NCI-H1417 treated with DMSO at 0.1 percent for 48 hours (cell line): ENCODE data around the gene KAT14.
"Not testable (repeated sequence)": the region's sequence is repeated elsewhere in the genome, so short reads cannot be mapped to it uniquely, and the experiment has no call there.

ENCODE experiments used
- DNase-seq: peaks from one replicate; lab custom pipeline; 2025; lab: John Stamatoyannopoulos, UW

Gene KAT14

DNA sequence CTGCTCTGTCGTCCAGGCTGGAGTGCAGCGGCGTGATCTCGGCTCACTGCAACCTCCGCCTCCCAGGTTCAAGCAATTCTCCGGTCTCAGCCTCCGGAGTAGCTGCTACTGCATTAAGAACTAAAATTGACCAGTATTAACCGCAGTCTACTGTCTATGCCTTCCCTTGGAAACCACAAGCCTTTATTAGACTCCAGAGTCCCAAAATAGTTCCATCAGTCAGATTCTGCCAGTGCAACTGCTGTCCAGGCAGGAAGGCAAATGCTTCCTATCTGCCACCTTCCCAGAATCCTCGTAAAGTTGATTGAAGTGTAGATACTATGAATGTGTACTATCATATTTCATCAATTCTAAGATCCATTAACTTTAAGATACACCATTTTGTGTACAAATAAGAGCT lies 16.7 kb downstream of the KAT14 start:
- no peak for DNase-seq

DNA sequence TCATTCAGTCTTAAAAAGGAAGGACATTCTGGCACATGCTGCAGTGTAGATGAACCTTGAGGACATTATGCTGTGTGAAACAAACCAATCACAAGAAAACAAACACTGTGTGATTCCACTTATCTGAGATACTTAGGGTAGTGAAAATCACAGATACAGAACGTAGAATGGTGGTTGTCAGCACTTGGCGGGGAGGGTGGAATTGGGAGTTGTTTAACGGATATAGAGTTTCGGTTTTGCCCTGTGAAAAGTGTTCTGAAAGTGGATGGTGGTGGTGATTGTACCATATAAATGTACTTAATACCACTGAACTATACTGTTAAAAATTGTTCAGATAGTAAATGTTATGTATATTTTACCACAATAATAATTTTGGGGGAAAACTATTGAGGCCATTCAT lies 18.4 kb downstream of the KAT14 start:
- DNase-seq: no peak

DNA sequence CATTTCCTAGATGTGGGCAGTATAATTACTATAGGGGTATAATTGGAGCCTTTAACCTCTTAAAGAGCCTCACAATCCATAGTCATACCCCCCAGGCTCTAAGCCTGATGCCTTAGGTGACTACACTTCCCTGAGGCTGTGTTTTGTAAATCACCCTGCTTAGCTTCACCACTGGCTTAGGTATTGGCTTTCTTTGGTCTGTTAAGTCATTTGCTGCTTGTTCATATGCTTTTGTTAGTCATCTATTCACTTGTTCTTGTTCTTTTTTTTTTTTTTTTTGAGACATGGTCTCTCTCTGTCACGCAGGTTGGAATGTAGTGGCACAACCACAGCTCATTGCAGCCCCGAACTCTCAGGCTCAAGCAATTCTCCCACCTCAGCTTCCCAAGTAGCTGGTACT lies 26.7 kb downstream of the KAT14 start:
- DNase-seq: no peak

DNA sequence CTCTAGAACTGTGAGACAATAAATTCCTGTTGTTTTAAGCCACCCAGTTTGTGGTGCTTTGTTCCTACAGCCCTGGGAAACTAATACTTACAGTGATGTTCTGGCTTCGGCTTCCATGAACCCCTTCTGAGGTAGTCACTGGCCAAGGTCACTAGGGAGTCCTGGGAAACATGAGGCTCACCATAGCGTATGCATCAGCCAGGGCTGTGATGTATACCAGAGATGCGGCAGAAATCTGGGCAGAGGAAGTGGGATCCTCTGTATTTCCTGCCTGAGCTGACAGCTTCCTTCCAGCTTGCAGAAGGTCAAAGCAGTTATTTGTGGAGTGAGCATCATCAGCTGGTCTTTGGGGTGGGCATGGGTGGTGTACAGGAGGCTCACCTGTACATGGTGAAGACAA lies 27.9 kb downstream of the KAT14 start:
- DNase-seq: no peak

DNA sequence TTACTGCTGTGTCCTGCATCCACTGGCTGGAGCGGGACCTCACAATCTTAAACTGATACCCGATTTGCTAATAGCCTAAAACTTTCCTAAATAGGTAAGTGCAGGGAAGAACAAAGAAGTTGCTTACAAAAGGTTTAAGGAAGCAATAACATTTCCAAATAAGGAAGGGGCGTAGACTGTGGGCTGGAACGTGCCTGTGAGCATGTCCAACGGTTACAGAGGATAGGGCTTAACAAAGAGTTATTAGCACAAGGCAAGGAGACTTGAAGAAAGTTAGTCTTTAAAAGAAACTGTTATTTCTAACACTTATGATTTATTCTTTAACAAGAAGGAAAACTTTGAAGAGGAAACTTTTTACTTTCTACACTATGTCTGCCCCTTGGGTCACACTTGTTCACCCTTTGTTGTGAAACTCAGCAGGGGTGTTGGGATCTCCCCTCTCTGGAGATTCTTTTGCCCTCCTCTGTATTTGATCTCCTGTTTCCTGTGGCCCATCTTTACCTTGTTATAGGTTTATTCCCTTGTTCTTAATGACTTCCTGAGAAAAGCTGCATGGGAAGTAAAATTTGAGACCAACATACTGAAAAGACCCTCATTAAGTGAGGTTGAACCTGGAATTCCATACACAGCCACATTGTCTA lies 28.7 kb downstream of the KAT14 start:
- DNase-seq: no peak

DNA sequence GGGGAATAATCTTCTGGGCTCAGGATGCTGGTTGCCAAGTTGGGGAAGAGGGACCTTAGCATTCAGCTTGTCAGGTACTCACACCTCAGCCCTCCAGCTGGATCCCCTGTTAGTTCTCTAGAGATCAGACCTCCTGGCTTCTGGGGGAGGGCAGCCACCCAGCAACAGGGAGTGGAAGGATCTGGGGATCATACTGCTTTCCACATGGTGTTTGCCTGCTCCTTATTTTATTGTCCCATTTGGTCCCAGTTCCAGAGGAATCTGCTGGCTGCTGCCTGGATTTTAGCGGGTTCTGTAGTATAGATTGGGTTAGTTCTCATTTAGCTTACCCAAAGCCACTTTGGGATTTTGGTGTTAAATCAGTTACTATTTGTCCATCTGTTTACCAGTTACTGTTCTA lies 29.3 kb downstream of the KAT14 start:
- DNase-seq: no peak

DNA sequence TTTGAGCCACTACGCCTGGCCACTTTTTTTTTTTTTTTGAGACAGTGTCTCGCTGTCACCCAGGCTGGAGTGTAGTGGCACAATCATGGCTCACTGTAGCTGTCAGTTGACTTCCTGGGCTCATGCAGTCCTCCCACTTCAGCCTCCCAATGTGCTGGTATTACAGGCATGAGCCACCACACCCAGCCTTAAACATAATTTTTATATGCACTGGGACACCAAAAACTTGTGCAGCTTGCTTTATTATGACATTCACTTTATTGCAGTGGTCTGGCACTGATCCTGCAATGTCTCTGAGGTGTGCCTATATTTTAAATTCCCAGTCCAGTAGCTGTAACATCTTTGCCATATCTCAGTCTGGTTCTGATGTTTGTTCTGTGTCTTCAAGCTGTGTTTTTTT lies 34.7 kb downstream of the KAT14 start:
- DNase-seq: no peak

DNA sequence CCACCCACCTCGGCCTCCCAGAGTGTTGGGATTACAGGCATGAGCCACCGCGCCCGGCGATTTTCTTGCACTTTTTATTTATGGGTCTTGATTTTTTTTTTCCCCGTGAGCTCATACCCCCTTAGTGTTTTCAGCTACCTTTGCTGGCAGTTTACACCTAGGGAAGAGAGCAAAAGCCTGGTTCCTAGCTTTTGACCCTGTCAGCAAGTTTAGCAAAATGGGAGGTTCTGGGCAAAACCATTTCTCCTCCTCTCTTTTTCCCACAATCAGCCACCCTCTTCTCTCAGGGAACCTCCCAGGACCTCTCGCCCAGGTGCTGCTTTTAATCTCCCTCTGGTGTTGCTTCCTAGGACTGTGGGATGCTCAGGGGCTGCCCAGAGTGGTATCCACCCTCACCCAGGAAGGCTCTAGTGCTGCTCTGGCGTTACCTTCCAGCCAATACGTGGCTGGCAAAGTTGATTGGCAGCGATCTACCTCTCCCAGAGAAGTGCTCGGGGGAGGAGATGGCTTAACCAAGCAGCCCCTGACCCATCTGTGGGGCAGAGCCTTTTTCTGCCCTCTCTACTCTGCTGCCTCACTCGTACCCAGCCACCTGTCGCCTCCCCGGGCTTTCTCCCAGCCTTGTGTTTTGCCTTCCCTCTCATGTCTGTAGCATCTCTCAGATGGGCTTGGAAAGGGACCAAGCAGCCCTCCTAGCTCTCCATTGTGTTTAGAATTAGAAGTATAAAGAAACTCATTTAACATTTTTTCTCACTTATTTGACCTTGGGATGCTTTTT lies 37.4 kb downstream of the KAT14 start:
- DNase-seq: no peak

DNA sequence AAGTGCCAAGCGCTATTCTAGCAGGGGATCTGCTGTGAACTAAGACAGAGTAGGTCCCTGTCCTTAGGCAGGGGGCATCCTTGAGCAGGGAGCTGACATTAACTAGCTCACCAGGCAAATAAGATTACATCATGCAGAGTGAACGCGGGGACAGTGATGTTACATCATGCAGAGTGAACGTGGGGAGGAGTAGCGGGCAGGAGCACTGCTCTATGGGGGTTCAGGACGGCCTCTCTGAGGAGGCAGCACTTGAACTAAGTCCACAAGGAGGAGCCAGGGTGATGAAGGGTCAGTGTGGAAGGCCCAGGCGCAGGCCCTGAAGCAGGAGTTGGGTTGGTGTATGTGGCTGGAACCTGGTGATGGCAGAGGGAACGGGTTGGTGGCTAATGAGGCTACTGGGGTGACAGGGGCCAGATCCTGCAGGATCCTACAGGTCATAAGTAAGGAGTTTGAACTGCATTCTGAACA lies 38.7 kb downstream of the KAT14 start:
- no peak for DNase-seq

DNA sequence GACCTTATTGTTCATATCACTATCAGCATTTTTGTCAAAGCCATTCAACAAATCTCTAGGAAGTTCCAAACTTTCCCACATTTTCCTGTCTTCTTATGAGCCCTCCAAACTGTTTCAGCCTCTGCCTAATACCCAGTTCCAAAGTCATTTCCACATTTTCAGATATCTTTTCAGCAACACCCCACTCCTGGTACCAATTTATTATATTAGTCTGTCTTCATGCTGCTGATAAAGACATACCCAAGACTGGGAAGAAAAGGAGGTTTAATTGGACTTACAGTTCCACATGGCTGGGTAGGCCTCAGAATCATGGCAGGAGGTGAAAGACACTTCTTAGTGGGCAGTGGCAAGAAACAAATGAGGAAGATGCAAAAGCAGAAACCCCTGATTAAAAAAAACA lies 42.7 kb downstream of the KAT14 start:
- DNase-seq: not testable (repeated sequence)

DNA sequence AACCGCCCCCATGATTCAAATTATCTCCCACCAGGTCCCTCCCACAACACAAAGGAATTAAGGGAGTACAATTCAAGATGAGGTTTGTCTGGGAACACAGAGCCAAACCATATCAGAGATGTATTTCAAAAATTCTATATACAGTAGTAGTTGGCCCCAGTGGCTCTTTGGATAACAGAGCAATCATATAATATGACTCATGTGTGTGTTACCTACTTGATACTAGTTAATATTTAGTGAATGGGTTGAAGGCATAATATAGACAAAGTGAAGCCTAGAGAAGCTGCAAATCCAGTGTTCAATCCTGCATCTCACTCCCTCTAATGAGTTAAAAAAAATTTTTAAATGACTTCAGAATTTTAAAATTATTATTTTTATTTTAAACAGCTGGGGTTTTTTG lies 43.2 kb downstream of the KAT14 start:
- no peak for DNase-seq

DNA sequence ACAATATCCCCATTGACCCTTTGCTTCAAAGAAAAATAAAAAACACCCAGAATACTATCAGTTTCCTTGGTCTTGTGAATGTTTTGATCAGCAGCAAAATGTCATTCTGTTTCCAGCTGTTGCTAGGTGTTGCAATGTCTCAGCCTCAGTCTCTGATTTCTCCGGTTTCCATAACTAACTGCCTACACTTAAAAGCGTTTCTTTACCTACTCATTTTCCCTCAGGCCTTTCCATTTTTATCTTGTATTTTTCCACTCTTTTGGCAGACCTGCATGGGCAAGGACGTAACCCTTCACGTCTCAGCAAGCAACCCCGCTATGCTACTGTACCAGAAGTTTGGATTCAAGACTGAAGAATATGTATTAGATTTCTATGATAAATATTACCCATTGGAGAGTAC lies 49.4 kb downstream of the KAT14 start:
- no peak for DNase-seq

DNA sequence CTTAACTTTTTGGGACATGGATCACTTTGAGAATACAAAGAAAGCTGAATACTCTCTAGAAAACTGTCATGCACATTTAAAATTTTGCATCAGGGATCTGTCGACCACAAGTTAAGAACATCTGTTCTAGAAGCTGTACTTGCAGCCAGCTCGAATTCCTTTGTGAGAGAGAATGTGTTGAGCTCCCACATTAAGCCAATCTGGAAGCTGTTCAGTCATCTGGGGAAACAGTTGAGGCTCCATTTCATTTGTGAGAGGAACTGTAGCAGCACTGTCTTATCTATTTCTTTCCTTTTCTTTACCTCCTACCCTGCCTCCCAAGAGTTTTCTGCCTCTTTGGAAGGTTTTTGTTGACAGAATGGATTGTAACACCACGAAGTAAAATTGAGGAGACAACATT lies 50.8 kb downstream of the KAT14 start:
- no peak for DNase-seq

DNA sequence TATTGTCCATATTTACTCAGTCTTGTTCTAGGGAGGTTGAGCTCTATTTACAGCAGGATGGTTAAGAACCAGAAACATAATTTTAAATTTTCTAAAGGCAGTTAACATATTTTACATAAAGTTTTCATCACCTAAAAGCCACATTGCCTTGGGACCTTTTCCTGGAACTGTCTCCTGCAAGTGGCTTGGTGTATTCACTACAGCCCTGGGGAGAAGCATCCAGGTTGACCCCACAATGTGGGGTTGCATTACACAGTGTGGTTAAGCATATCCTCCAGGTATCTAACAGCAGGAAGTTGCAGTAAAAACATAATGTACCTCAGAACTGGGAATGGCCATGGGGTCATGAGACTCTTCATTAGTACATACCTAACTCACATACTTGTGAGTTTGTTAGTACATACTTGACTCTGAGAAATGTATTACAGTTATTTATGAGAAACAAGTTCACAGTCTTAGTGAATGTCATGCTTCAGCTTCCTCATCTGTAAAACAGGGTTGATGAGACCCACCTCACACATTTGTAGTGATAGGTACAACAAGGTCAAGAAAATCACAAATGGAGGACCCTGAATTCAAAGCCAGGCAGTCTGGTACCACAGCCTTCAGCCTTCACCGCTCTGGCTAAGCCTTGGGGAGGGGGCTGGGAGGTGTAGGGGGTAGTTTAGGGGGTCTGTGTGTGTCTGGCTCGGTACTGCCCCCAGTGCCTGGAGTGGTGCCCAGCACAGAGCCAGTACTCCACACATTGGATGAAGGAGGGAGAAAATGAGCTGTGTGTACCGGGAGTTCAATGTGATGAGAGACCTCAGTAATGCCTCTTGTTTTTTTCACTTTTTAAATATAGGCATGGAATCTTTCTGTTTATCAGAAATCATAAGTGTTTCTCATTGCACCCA lies 52.9 kb downstream of the KAT14 start:
- DNase-seq: no peak

DNA sequence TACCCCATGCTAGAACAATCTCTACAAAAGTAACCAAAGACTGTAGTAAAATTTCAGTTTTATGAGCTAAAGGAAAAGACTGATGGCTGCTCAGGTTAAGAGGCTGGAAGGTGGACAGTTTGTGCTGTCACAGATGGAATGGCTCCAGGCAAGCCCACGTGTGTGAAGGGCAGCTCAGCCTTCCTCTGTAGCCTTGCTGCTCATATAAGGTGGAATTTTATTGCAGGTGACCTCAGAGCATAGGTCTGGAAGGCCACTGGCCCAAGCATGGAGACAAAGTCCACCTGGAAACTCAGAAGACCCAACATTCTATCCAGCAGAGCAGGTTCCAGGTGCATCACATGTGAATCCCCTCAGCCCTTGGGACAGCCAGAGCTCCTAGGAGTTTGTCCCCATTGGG lies 53.6 kb downstream of the KAT14 start:
- DNase-seq: no peak

DNA sequence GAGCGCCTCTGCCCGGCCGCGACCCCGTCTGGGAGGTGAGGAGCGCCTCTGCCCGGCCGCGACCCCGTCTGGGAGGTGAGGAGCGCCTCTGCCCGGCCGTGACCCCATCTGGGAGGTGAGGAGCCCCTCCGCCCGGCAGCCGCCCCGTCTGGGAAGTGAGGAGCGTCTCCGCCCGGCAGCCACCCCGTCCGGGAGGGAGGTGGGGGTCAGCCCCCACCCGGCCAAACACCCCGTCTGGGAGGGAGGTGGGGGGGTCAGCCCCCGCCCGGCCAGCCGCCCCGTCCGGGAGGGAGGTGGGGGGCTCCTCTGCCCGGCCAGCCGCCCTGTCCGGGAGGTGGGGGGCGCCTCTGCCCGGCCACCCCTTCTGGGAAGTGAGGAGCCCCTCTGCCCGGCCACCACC lies 56.8 kb downstream of the KAT14 start:
- not testable (repeated sequence) for DNase-seq

DNA sequence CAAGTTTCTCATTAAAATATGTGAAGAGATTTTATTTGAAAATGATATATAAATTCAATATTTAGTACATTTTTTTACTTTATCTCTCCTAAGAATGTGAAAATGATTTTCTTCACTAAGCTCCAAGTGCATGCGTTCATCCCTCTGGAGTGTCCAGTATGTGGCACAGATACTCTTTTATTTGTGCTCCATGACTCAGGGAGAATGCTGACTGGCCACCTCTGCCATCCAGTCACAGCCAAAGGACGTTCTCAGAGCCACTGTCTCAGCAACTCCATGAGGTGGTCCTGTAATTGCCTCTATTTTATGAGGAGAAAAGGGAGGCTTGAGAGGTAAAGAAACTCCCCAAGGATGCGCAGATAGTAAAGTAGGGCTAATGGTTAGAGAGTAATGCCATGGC lies 58.3 kb downstream of the KAT14 start:
- no peak for DNase-seq

DNA sequence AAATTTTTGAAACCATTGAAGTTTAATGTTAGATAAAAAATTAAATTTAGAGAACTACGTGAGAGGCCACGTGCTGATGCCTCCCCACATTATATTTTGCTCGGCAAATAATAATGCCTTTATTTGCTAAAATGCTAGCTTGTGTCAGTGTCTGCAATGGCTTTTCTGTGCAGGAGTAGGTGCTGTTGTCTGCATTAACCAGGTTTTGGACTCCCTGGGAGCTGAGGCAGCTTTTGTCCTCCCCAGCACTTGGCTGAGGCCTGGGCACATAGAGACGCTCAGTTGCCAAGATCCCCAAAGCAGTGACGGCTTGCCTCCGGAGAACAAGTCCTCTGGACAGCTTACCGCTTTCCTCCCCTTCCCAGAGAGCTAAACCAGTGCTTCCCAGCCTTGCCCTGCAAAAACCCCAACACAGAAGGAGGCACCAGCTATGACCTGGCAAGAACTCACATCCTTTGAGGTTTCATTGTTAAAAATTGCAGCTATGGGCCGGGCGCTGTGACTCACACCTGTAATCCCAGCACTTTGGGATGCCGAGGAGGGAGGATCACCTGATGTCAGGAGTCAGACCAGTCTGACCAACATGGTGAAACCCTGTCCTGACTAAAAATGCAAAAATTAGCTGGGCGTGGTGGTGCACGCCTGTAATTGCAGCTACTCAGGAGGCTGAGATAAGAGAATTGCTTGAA lies 59.9 kb downstream of the KAT14 start:
- DNase-seq: no peak

DNA sequence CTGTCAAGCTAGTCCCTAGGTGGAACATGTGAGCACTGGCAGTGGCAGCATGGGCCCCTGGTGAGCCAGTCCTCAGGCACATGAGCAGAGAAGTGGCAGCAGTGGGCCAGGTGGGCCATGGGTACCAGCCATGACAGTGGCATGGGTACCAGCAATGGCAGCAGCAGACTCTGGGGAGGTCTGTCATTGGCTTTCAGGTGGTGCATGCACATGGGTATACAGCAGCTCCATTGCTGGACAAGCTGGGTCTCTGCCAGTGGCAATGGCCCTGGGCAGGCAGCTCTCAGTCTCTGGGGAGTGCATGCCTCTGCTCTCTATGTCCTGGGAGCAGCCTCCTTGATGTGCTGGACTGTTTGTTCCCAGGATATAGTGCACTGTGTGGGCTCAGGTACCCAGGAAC lies 65.3 kb downstream of the KAT14 start:
- DNase-seq: no peak

DNA sequence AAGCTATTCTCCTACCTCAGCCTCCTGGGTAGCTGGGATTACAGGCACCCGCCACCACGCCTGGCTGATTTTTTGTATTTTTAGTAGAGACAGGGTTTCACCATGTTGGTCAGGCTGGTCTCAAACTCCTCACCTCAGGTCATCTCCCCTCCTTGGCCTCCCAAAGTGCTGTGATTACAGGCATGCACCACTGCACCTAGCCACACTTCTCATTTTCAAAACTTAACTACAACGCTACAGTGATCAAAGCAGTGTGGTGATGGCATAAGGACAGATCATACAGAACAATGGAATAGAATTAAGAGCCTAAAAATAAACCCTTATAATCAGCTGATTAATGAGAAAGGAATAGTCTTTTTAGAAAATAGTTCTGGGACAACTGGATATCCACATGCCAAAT lies 66.0 kb downstream of the KAT14 start:
- not testable (repeated sequence) for DNase-seq

DNA sequence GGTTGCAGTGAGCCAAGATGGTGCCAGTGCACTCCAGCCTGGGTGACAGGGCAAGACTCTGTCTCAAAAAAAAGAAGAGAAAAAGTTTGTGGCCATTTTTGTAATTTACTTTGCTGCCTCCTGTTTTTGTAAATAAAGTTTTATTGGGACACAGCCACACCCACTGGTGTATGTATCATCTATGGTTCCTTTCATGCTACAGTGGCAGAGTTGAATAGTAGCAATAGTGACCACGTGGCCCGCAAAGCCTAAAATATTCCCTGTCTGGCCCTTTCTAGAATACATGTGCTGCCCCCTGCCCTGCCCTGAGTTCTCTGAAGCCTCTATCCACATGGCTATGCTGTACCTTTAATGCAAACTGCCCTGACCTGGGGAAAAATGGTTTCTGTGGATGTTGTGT lies 75.3 kb downstream of the KAT14 start:
- DNase-seq: no peak

DNA sequence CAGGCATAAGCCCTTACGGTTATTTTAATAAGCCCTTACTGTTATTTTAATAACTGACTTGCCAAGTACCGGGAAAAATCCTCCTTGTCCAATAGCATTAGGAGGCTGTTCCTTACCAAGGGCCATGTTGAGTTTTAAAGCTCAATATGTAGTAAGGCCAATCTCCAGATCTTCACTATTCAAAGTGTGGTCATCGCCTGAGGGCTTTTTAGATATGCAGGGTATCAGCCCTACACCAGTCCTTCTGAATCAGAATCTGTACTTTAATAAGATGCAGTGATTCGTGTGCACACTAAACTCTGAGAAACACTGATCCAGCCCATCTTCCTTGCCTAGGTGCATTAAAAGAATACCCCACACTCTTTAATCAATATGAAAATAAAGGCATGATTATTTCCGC lies 77.9 kb downstream of the KAT14 start:
- DNase-seq: no peak
